Astrocyte (in vitro differentiated cells and primary cell): ENCODE data around the gene CD300E. TPM values are rescaled to one million over a fixed set of nuclear protein-coding genes. Genes with fewer than 3 reads are reported as not detected.

Experiments used
- DNase-seq: peaks from one replicate; pipeline ENCODE4 v3.0.0-alpha.2; 2010; ENCODE audit warnings: low read depth
- FAIRE-seq: peaks from 2 replicates; lab custom pipeline; 2011; peaks lifted over from hg19 to GRCh38; lab: Jason Lieb, UNC
- H2AFZ ChIP-seq: 2 replicates; pipeline ENCODE4 v1.6.0; 2012; ENCODE audit warnings: low read depth, low read length, inconsistent platforms
- H3K27ac ChIP-seq: 2 replicates; pipeline ENCODE4 v1.5.1; 2011; ENCODE audit warnings: low read depth, low read length, inconsistent platforms
- H3K27me3 ChIP-seq: 2 replicates; pipeline ENCODE4 v1.6.0; 2011; ENCODE audit warnings: low read length, inconsistent platforms; ENCODE audit not compliant: insufficient read depth
- H3K36me3 ChIP-seq: 2 replicates; pipeline ENCODE4 v1.5.1; 2011; ENCODE audit warnings: low read length, inconsistent platforms; ENCODE audit not compliant: insufficient read depth
- H3K4me1 ChIP-seq: 2 replicates; pipeline ENCODE4 v1.5.1; 2011; ENCODE audit warnings: low read length, inconsistent platforms; ENCODE audit not compliant: insufficient read depth
- H3K4me2 ChIP-seq: 2 replicates; pipeline ENCODE4 v1.6.0; 2012; ENCODE audit warnings: low read length, inconsistent platforms
- H3K4me3 ChIP-seq: 2 replicates; pipeline ENCODE4 v1.5.1; 2011; ENCODE audit warnings: low read depth, mild to moderate bottlenecking, low read length, inconsistent platforms; ENCODE audit not compliant: insufficient read depth
- H3K79me2 ChIP-seq: 2 replicates; pipeline ENCODE4 v1.6.0; 2012; ENCODE audit warnings: mild to moderate bottlenecking, low read length, inconsistent platforms; ENCODE audit not compliant: insufficient read depth
- H3K9ac ChIP-seq: 2 replicates; pipeline ENCODE4 v1.6.0; 2012; ENCODE audit warnings: mild to moderate bottlenecking, low read length, inconsistent platforms
- H3K9me3 ChIP-seq: 2 replicates; pipeline ENCODE4 v1.5.1; 2012; ENCODE audit warnings: low read depth, mild to moderate bottlenecking, low read length, inconsistent platforms; ENCODE audit not compliant: insufficient read depth
- H4K20me1 ChIP-seq: 2 replicates; pipeline ENCODE4 v1.6.0; 2012; ENCODE audit warnings: low read length, inconsistent platforms; ENCODE audit not compliant: insufficient read depth
- H3K27ac Mint-ChIP-seq: one replicate; pipeline ENCODE4 v1.8.0; 2021; ENCODE audit warnings: mild to moderate bottlenecking, mixed read lengths; ENCODE audit not compliant: unreplicated experiment
- H3K27me3 Mint-ChIP-seq: one replicate; pipeline ENCODE4 v1.8.0; 2021; ENCODE audit warnings: low read depth, mixed read lengths; ENCODE audit not compliant: unreplicated experiment
- H3K36me3 Mint-ChIP-seq: one replicate; pipeline ENCODE4 v1.8.0; 2021; ENCODE audit warnings: low read depth, mixed read lengths; ENCODE audit not compliant: unreplicated experiment
- H3K4me1 Mint-ChIP-seq: one replicate; pipeline ENCODE4 v1.8.0; 2021; ENCODE audit warnings: low read depth, mixed read lengths; ENCODE audit not compliant: unreplicated experiment
- H3K4me3 Mint-ChIP-seq: one replicate; pipeline ENCODE4 v1.8.0; 2021; ENCODE audit warnings: mild to moderate bottlenecking, moderate library complexity, mixed read lengths; ENCODE audit not compliant: unreplicated experiment
- H3K9me3 Mint-ChIP-seq: one replicate; pipeline ENCODE4 v1.8.0; 2021; ENCODE audit warnings: mild to moderate bottlenecking, mixed read lengths; ENCODE audit not compliant: unreplicated experiment
- EZH2 ChIP-seq: IDR thresholded peaks from 2 replicates; pipeline ENCODE4 v1.6.1; 2012; ENCODE audit warnings: mild to moderate bottlenecking, low read length, inconsistent platforms; ENCODE audit not compliant: insufficient read depth
- total RNA-seq: library from RNA; stranded (reverse); gene quantifications from 2 replicates; pipeline ENCODE4 v1.2.1, GENCODE V29; 2021
- TF ChIP-seq, protein P1 (sequence below): IDR thresholded peaks from 2 replicates; pipeline ENCODE4 v1.5.1; 2011; ENCODE audit warnings: low read depth, mild to moderate bottlenecking, inconsistent platforms, low read length, moderate library complexity; ENCODE audit not compliant: insufficient read depth

CD300E gene
- total RNA-seq, 1 donor from 2014 or later, result not detected

DNA sequence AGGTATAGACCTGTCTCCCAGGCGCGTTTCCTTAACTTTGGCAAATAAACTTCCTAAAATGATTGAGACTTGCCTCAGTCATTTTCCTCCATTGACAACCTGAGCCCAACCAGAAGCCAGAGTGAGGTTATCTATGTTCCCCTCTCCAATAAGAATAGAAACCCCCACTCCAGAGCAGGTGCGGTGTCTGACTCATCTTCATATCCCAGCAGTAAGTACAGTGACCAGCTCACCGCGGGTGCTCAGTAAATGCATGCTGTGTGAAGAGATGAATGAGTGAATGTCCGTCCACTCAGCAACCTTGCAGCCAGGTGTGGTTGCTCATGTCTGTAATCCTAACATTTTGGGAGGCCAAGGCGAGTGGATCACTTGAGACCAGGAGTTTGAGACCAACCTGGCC, 19.5 kb upstream of the CD300E start:
- H3K9ac ChIP-seq, result no peak overlapping the region
- no peak for TF ChIP-seq EZH2
- TF ChIP-seq, protein P1, sequence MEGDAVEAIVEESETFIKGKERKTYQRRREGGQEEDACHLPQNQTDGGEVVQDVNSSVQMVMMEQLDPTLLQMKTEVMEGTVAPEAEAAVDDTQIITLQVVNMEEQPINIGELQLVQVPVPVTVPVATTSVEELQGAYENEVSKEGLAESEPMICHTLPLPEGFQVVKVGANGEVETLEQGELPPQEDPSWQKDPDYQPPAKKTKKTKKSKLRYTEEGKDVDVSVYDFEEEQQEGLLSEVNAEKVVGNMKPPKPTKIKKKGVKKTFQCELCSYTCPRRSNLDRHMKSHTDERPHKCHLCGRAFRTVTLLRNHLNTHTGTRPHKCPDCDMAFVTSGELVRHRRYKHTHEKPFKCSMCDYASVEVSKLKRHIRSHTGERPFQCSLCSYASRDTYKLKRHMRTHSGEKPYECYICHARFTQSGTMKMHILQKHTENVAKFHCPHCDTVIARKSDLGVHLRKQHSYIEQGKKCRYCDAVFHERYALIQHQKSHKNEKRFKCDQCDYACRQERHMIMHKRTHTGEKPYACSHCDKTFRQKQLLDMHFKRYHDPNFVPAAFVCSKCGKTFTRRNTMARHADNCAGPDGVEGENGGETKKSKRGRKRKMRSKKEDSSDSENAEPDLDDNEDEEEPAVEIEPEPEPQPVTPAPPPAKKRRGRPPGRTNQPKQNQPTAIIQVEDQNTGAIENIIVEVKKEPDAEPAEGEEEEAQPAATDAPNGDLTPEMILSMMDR, result no peak
- H3K4me2 ChIP-seq, result no peak overlapping the region
- H3K9me3 Mint-ChIP-seq, result no peaks in the 10 kb centered on the region
- H2AFZ ChIP-seq, result no peak overlapping the region
- H3K36me3 ChIP-seq, result no peaks in the 10 kb centered on the region
- H3K27ac Mint-ChIP-seq, result no peak overlapping the region
- H3K9me3 ChIP-seq, result no peaks in the 10 kb centered on the region
- H3K4me3 Mint-ChIP-seq, result no peak overlapping the region
- no peak overlapping the region for H3K27ac ChIP-seq
- H3K4me1 Mint-ChIP-seq, result peaks cover 4% of the 10 kb centered on the region
- H3K4me3 ChIP-seq, result no peak overlapping the region
- no peaks in the 10 kb centered on the region for H4K20me1 ChIP-seq
- FAIRE-seq (no peak), DNase-seq (no peak)
- no peaks in the 10 kb centered on the region for H3K4me1 ChIP-seq
- H3K27me3 Mint-ChIP-seq, result peaks cover 59% of the 10 kb centered on the region
- H3K36me3 Mint-ChIP-seq, result no peaks in the 10 kb centered on the region
- peaks cover 5% of the 10 kb centered on the region for H3K27me3 ChIP-seq
- no peaks in the 10 kb centered on the region for H3K79me2 ChIP-seq

DNA sequence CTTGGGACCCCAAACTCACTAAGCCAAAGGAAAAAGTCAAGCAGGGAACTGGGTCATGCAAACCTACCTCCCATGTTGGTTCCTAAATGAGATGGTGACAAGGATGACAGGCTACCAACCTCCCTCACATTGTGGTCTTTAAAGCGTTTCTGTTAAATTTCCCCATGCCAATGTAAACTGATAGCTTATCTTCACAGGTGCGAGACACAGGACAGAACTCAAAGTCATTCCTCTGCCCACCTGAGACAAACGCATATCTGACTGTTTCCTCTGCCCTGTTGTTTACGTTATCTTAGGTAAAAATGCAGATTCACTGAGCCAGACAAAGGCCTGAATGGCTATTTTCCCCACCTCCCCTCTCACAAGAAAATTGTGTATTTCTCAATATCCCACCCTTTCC, 19.0 kb upstream of the CD300E start:
- Mint-ChIP-seq H3K36me3 (no peaks in the 10 kb centered on the region), H3K4me1 (peaks cover 4% of the 10 kb centered on the region), H3K9me3 (no peaks in the 10 kb centered on the region), H3K4me3 (no peak overlapping the region), H3K27me3 (peaks cover 58% of the 10 kb centered on the region), H3K27ac (no peak overlapping the region)
- no peak overlapping the region for H3K4me3 ChIP-seq
- H3K4me1 ChIP-seq, result no peaks in the 10 kb centered on the region
- H2AFZ ChIP-seq, result no peak overlapping the region
- no peaks in the 10 kb centered on the region for H3K79me2 ChIP-seq
- DNase-seq (no peak), FAIRE-seq (no peak)
- no peak overlapping the region for H3K4me2 ChIP-seq
- H3K36me3 ChIP-seq, result no peaks in the 10 kb centered on the region
- H4K20me1 ChIP-seq, result no peaks in the 10 kb centered on the region
- no peaks in the 10 kb centered on the region for H3K9me3 ChIP-seq
- no peak overlapping the region for H3K9ac ChIP-seq
- H3K27ac ChIP-seq, result no peak overlapping the region
- no peak for TF ChIP-seq EZH2
- TF ChIP-seq, protein P1, result no peak
- peaks cover 4% of the 10 kb centered on the region for H3K27me3 ChIP-seq

DNA sequence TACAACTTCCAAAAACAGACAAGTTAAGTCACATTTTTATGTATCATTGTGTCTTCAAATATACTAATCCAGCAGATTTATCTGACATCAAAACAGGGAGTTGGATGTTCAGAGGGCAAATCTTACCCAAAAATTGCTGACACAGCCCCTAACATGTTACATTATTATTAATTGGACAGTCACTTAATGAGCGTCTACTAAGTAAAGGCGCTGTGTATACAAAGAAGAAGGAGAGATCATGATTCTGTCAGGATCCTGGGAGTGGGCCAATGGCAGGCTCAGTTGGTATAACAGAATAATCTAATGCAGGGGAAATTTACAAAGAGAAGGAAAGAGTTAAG, 18.4 kb upstream of the CD300E start:
- H3K4me1 ChIP-seq, result no peaks in the 10 kb centered on the region
- Mint-ChIP-seq H3K4me3 (no peak overlapping the region), H3K36me3 (no peaks in the 10 kb centered on the region), H3K4me1 (peaks cover 4% of the 10 kb centered on the region), H3K9me3 (no peaks in the 10 kb centered on the region), H3K27me3 (peaks cover 55% of the 10 kb centered on the region), H3K27ac (no peak overlapping the region)
- H3K4me2 ChIP-seq, result no peak overlapping the region
- H3K9ac ChIP-seq, result no peak overlapping the region
- H3K79me2 ChIP-seq, result no peaks in the 10 kb centered on the region
- TF ChIP-seq EZH2, result no peak
- TF ChIP-seq, protein P1, result no peak
- H3K27ac ChIP-seq, result no peak overlapping the region
- H4K20me1 ChIP-seq, result no peaks in the 10 kb centered on the region
- H3K27me3 ChIP-seq, result peaks cover 3% of the 10 kb centered on the region
- no peaks in the 10 kb centered on the region for H3K36me3 ChIP-seq
- DNase-seq, result no peak
- no peak overlapping the region for H3K4me3 ChIP-seq
- H2AFZ ChIP-seq, result no peak overlapping the region
- no peaks in the 10 kb centered on the region for H3K9me3 ChIP-seq
- FAIRE-seq, result no peak
